Ramos (cell line): Measurements from ENCODE around the gene GPR142.

ENCODE experiments used
- in situ Hi-C: fragments of 300-500 bp; cut with MboI; formaldehyde crosslinking; loops from one replicate; pipeline ENCODE4 v1.14.3; 2022; ENCODE audit warnings: low sequenced_read_pairs; ENCODE audit not compliant: unreplicated experiment

GPR142 gene

GRCh38 chr17:74417178-74418045 is 50.1 kb downstream of the GPR142 start:
- in situ Hi-C loops: no loop called here

DNA sequence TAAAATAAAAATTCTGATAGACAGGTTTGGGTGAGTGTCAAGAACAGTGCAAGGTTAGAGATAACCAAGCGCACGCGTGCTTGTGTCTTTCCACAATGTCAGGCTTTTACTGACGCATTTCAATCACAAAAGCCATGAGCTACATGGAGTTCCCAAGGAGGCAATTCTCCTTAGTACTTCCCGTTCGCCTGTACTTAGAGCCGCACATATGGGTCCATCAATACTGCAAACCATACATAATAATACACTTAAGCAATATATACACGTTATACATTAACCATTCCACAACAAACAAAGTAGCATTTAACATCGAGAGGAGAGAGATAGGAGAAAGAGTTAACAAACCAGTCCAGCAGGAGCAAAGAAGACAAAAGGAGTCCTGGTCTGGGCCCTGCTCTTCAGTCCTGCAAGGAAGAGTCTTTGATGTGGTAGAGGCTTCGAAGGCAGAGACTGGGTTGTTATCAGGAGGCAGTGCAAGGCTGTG is 52.7 kb downstream of the GPR142 start:
- in situ Hi-C loops: no loop called here
